ENCODE measurements around the gene USHBP1. TPM values are rescaled to one million over a fixed set of nuclear protein-coding genes. Genes with fewer than 3 reads are reported as not detected.

USHBP1 gene
- total RNA-seq, 1 donor from 2014 or later: 12.3 TPM

DNA sequence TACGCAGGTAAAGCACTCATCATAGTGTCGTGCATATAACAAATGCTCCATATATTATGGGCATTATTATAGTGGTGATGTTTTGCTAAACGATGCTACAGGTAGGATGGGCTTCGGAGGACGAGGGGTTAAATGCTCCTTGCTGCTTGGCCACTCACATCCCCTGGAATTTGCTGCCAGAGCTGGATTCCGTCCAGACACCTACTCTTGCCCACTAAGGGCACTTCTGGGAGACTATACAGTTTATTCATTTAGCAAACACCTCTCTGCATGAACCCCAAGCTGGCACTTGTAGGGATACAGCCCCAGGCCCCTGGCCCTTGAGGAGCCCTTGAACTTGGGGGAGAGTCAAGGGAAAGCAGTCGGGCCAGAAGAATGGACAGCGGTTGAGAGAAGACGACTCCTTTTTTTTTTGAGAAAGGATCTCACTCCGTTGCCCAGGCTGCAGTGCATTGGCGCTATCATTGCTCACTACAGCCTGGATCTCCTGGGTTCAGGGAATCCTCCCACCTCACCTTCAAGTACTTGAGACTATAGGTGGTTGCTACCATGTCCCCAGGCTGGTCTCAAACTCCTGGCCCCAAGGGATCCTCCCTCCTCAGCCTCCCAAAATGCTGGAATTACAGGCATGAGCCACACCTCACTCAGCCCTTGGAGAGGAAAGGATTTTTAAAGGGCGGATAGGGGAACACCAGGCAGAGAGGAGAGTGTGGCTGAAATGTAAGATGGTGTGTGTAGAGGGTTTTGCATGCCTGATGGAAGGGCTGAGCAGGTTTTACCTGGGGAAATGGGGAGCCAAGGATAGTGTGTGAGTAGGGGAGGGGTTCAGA is 40.1 kb upstream of the USHBP1 start:
- peak overlapping the region in 1 of 2 donors; percentile 72 for H3K4me3 ChIP-seq
- TF ChIP-seq, protein P1, sequence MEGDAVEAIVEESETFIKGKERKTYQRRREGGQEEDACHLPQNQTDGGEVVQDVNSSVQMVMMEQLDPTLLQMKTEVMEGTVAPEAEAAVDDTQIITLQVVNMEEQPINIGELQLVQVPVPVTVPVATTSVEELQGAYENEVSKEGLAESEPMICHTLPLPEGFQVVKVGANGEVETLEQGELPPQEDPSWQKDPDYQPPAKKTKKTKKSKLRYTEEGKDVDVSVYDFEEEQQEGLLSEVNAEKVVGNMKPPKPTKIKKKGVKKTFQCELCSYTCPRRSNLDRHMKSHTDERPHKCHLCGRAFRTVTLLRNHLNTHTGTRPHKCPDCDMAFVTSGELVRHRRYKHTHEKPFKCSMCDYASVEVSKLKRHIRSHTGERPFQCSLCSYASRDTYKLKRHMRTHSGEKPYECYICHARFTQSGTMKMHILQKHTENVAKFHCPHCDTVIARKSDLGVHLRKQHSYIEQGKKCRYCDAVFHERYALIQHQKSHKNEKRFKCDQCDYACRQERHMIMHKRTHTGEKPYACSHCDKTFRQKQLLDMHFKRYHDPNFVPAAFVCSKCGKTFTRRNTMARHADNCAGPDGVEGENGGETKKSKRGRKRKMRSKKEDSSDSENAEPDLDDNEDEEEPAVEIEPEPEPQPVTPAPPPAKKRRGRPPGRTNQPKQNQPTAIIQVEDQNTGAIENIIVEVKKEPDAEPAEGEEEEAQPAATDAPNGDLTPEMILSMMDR (IDR thresholded peaks at IDR 0.05): no peak
- peaks cover 2 to 22% of the 10 kb centered on the region in 2 donors for H3K4me1 ChIP-seq

DNA sequence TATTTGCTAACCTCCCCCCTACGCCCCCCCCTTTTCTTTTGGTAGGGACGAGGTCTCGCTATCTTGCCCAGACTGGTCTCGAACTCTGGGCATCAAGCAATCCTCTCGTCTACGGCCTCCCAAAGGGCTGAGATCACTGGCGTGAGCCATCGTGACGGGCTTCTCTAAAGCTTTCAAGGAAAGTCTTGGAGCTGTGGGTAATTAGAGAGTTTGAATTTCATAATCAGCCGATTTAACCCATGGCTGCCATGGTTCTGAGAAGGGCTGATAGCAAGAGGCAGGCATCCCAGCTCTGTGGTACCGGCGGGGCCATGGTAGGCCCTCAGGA is 39.4 kb upstream of the USHBP1 start:
- TF ChIP-seq, protein P1 (IDR thresholded peaks at IDR 0.05): no peak
- H3K9me3 ChIP-seq: no peaks in the 10 kb centered on the region
- DNase-seq (ENCODE audit: low spot score in 2 of 2): no peak
- H3K27me3 ChIP-seq: no peaks in the 10 kb centered on the region
- intact Hi-C loops (cut with DNase I): loop anchor here (2.0 to 5.0 kb wide), 3 partner anchors 31 to 57 kb away; partner anchors contain the start of genes ANO8, BABAM1 and NR2F6
- H3K4me3 ChIP-seq: peak overlapping the region; percentile 73 to 88
- peak overlapping the region; percentile 45 to 81 for H3K27ac ChIP-seq
- peaks cover 2 to 22% of the 10 kb centered on the region in 2 donors for H3K4me1 ChIP-seq
- H3K36me3 ChIP-seq: peaks cover 0 to 3% of the 10 kb centered on the region in 2 donors

More for the DNA sequence above, 40.1 kb upstream of the USHBP1 start:
- H3K9me3 ChIP-seq: no peaks in the 10 kb centered on the region
- H3K27ac ChIP-seq: peak overlapping the region; percentile 81 to 90
- H3K36me3 ChIP-seq: no peaks in the 10 kb centered on the region
- intact Hi-C loops (cut with DNase I): loop anchor here (1.0 to 5.0 kb wide), 4 partner anchors 12 to 57 kb away; partner anchors contain the start of genes ANO8, BABAM1 and NR2F6
- DNase-seq (ENCODE audit: low spot score in 2 of 2): no peak
- no peaks in the 10 kb centered on the region for H3K27me3 ChIP-seq

DNA sequence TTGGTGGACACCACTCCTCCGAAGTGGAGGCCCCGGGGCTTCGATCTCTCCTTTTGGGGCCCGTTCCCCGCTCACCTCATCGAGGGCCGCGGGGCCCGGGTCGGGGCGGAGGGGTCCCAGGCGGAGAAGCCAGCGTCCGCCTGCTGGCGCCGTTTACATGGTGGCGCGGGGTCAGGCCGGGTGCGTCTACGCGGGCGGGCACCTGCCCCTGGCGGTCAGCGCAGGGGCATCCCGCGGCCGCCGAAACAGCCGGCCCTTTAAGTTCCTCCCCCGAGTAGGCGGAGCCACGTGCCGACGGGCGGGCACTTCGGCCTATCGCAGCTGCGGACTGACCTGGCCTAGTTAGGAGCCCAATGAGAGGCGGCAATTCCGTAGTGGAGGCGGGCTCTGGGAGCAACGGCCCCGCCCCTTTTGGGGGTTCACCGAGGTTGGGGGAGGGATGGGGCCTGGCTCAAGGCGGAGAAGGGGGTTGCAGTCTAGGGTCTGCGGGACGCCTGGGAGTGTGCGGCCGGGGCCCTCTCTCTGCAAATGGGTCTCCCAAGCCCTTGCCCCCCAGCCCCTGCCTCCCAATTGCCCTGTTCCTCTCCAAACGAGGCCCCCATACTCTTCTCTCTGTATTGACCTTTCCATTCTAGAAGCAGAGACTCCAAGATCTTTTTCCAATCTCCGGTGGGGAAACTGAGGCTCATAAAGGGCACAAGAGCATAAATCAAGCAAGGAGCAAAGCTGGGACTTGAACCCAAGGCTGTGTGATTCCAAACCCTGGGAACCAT is 38.8 kb upstream of the USHBP1 start, which contains the start of gene ABHD8:
Gene ABHD8 (minus strand): TSS at position 259 of the 773 bp plus-strand sequence. CDS start 1,809 bp downstream, outside the sequence.
- Histone ChIP-seq H3K4me3 (peak within 1 kb of the TSS; percentile 73 to 88), H3K9me3 (no peaks in the 10 kb centered on the region), H3K27ac (peak within 1 kb of the TSS; percentile 78 to 81), H3K36me3 (peaks cover 2 to 5% of the 10 kb centered on the region in 2 donors), H3K27me3 (no peaks in the 10 kb centered on the region), H3K4me1 (peaks cover 2 to 22% of the 10 kb centered on the region in 2 donors)
- TF ChIP-seq, protein P1 (IDR thresholded peaks at IDR 0.05): peak; percentile 71 to 92 (median 71)
- intact Hi-C loops (cut with DNase I): loop anchor here (5.0 kb wide), 1 partner anchor 56 kb away; the partner anchor contains the start of gene NR2F6
- DNase-seq (ENCODE audit: low spot score in 2 of 2): peak; percentile 88 to 98

DNA sequence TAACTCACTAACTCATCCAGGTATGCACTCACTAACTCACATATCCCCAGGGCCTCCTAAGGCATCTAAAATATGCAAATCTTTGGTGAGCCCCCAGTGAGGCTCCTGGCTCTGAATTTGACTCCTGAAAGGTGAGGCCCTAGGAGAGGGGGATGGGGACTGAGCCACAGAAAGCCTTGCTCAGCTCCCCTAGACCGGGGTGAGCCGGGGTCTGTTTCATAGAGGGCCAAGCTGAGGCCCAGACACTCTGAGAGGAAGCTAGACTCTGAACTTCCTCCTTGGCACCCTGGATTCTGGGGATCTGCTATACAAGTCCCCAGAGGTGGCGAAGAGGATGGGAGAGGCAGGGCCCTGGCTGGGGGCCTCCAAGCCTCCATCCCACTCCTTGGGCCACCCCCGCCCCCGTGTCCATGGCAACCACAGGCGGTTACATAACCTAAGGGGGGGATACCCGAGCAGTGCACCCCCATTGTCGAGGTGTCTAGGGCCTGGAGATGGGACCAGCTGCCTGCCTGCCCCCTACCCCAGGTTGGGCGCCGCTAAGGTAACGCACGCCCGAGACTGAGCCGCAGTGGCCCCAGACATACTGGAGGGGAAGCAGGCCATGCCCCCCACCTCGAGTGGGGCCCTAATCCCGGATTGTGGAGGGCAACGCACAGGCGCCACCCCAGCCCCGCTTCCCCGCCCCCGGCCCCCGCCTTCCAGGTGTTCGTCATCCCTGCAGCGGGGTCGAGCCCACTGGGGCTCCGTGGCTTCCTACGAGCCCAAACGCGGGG is 38.0 kb upstream of the USHBP1 start:
- no peak for DNase-seq (ENCODE audit: low spot score in 2 of 2)
- intact Hi-C loops (cut with DNase I): loop anchor here (5.0 kb wide), 1 partner anchor 55 kb away; the partner anchor contains the start of gene NR2F6
- TF ChIP-seq, protein P1 (IDR thresholded peaks at IDR 0.05): no peak
- no peaks in the 10 kb centered on the region for H3K27me3 ChIP-seq
- H3K4me3 ChIP-seq: peak overlapping the region; percentile 73 to 88
- H3K36me3 ChIP-seq: peaks cover 5% of the 10 kb centered on the region in 2 donors
- H3K9me3 ChIP-seq: no peaks in the 10 kb centered on the region
- H3K27ac ChIP-seq: peak overlapping the region; percentile 78 to 81
- peaks cover 2 to 22% of the 10 kb centered on the region in 2 donors for H3K4me1 ChIP-seq
